ENCODE measurements around the gene SLC14A1.
A peak's percentile ranks its signal among the peaks of the same experiment; 100 is the strongest.

Gene SLC14A1

GRCh38 chr18:45691816-45692179, 32.2 kb upstream of the SLC14A1 start:
- no peak for DNase-seq (ENCODE audit: insufficient read length, low spot score)

GRCh38 chr18:45702708-45703265, 21.2 kb upstream of the SLC14A1 start:
- FAIRE-seq (no peak), DNase-seq (ENCODE audit: insufficient read length, low spot score) (no peak)
- TF ChIP-seq POLR2A (IDR thresholded peaks at IDR 0.05; ENCODE audit: low read depth, low read length): no peak

More at GRCh38 chr18:45691816-45692179, 32.2 kb upstream of the SLC14A1 start:
- TF ChIP-seq POLR2A (IDR thresholded peaks at IDR 0.05; ENCODE audit: low read depth, low read length): no peak
- no peak for FAIRE-seq

GRCh38 chr18:45708831-45709230, 15.2 kb upstream of the SLC14A1 start:
- TF ChIP-seq POLR2A (IDR thresholded peaks at IDR 0.05; ENCODE audit: low read depth, low read length): no peak
- DNase-seq (ENCODE audit: insufficient read length, low spot score) (no peak), FAIRE-seq (no peak)

GRCh38 chr18:45712061-45712460, 11.9 kb upstream of the SLC14A1 start:
- no peak for TF ChIP-seq POLR2A (IDR thresholded peaks at IDR 0.05; ENCODE audit: low read depth, low read length)
- DNase-seq (ENCODE audit: insufficient read length, low spot score): no peak
- FAIRE-seq: no peak

GRCh38 chr18:45713239-45713638, 10.7 kb upstream of the SLC14A1 start:
- no peak for DNase-seq (ENCODE audit: insufficient read length, low spot score)
- TF ChIP-seq POLR2A (IDR thresholded peaks at IDR 0.05; ENCODE audit: low read depth, low read length): no peak
- no peak for FAIRE-seq

- no peak for TF ChIP-seq POLR2A (IDR thresholded peaks at IDR 0.05; ENCODE audit: low read depth, low read length)
- DNase-seq (ENCODE audit: insufficient read length, low spot score) (no peak), FAIRE-seq (no peak)
Measured at GRCh38 chr18:45715212-45715780, 8.7 kb upstream of the SLC14A1 start.

GRCh38 chr18:45719106-45719505, 4.9 kb upstream of the SLC14A1 start:
- TF ChIP-seq POLR2A (IDR thresholded peaks at IDR 0.05; ENCODE audit: low read depth, low read length): no peak
- FAIRE-seq (no peak), DNase-seq (ENCODE audit: insufficient read length, low spot score) (no peak)

GRCh38 chr18:45722899-45723298, 1.1 kb upstream of the SLC14A1 start:
- FAIRE-seq (no peak), DNase-seq (ENCODE audit: insufficient read length, low spot score) (peak; percentile 43)
- TF ChIP-seq POLR2A (IDR thresholded peaks at IDR 0.05; ENCODE audit: low read depth, low read length): no peak

GRCh38 chr18:45724601-45725000, 620 bp downstream of the SLC14A1 start:
- no peak for TF ChIP-seq POLR2A (IDR thresholded peaks at IDR 0.05; ENCODE audit: low read depth, low read length)
- FAIRE-seq (no peak), DNase-seq (ENCODE audit: insufficient read length, low spot score) (no peak)

GRCh38 chr18:45725336-45725735, 1.4 kb downstream of the SLC14A1 start:
- FAIRE-seq (no peak), DNase-seq (ENCODE audit: insufficient read length, low spot score) (no peak)
- TF ChIP-seq POLR2A (IDR thresholded peaks at IDR 0.05; ENCODE audit: low read depth, low read length): no peak

GRCh38 chr18:45726603-45727002, 2.6 kb downstream of the SLC14A1 start:
- no peak for TF ChIP-seq POLR2A (IDR thresholded peaks at IDR 0.05; ENCODE audit: low read depth, low read length)
- no peak for DNase-seq (ENCODE audit: insufficient read length, low spot score)
- no peak for FAIRE-seq

GRCh38 chr18:45727068-45727467, 3.1 kb downstream of the SLC14A1 start:
- TF ChIP-seq POLR2A (IDR thresholded peaks at IDR 0.05; ENCODE audit: low read depth, low read length): no peak
- FAIRE-seq (no peak), DNase-seq (ENCODE audit: insufficient read length, low spot score) (no peak)

- no peak for TF ChIP-seq POLR2A (IDR thresholded peaks at IDR 0.05; ENCODE audit: low read depth, low read length)
- FAIRE-seq: no peak
- no peak for DNase-seq (ENCODE audit: insufficient read length, low spot score)
Measured at GRCh38 chr18:45728336-45729010, 4.5 kb downstream of the SLC14A1 start.

- FAIRE-seq (no peak), DNase-seq (ENCODE audit: insufficient read length, low spot score) (no peak)
- TF ChIP-seq POLR2A (IDR thresholded peaks at IDR 0.05; ENCODE audit: low read depth, low read length): no peak
Measured at GRCh38 chr18:45730832-45731575, 7.0 kb downstream of the SLC14A1 start.

Data from H54 (cell line).